H1 (cell line): ENCODE data around the gene DNMT1. TPM values are rescaled to one million over a fixed set of nuclear protein-coding genes. Genes with fewer than 3 reads are reported as not detected.

Experiments used
- BRCA1 ChIP-seq: IDR thresholded peaks from 2 replicates; pipeline ENCODE4 v1.6.1; 2012; ENCODE audit warnings: low read depth, low read length, improper control_type of control experiment
- CHD1 ChIP-seq: IDR thresholded peaks from 2 replicates; pipeline ENCODE4 v1.6.1; 2012; ENCODE audit warnings: low read depth, low read length, improper control_type of control experiment
- CTBP2 ChIP-seq: IDR thresholded peaks from 2 replicates; pipeline ENCODE4 v1.7.0; 2011; ENCODE audit warnings: borderline replicate concordance, mild to moderate bottlenecking, moderate library complexity, mixed read lengths, low read length; ENCODE audit not compliant: insufficient read depth, insufficient read length
- FOSL1 ChIP-seq: IDR thresholded peaks from 2 replicates; pipeline ENCODE4 v1.6.1; 2011; ENCODE audit warnings: mild to moderate bottlenecking, low read depth, low read length, moderate library complexity; ENCODE audit not compliant: insufficient read depth
- SAP30 ChIP-seq: fragments of 300-600 bp; sonication (generic); IDR thresholded peaks from 2 replicates; pipeline ENCODE4 v1.7.1; 2012; ENCODE audit warnings: low read length, moderate library complexity, mild to moderate bottlenecking, inconsistent platforms; ENCODE audit not compliant: insufficient read depth, insufficient replicate concordance
- TCF12 ChIP-seq: IDR thresholded peaks from 2 replicates; pipeline ENCODE4 v1.6.1; 2011; ENCODE audit warnings: low read depth, mild to moderate bottlenecking, low read length
- polyA plus RNA-seq, 7 experiments: library from polyadenylated mRNA; depleted of rRNA in 3 of 7; stranded (reverse) in 5 of 7; unstranded in 2 of 7; fragments of >200 nt in 5 of 7; fragments of 200-250 nt in 2 of 7; gene quantifications; 1 replicate in 5 of 7; 2 replicates in 1 of 7; 4 replicates in 1 of 7; pipeline versions ENCODE4 v1.2.1 to v1.2.3, GENCODE V29; 2011 to 2013; ENCODE audit warnings: missing spikeins in 2 of 7, mixed read lengths in 2 of 7
- total RNA-seq: library from RNA; stranded (reverse); fragmentation: NEBNext Ultra II Directional; extraction: Animal tissue kit (Norgen Biotek cat#: 25700); gene quantifications from 2 replicates; pipeline ENCODE4 v1.2.1, GENCODE V29; 2021
- TF ChIP-seq, protein P1 (sequence below): fragments of 300-600 bp; sonication (generic); IDR thresholded peaks from 2 replicates; pipeline ENCODE4 v1.7.1; 2012; ENCODE audit warnings: low read length, moderate library complexity, mild to moderate bottlenecking, inconsistent platforms; ENCODE audit not compliant: insufficient replicate concordance

The DNMT1 gene
- total and polyA plus RNA-seq, 2 of the 8 experiments (the other 6 are each of a cell fraction or from before 2014, with no cell fraction given) = 101 to 210 TPM

DNA sequence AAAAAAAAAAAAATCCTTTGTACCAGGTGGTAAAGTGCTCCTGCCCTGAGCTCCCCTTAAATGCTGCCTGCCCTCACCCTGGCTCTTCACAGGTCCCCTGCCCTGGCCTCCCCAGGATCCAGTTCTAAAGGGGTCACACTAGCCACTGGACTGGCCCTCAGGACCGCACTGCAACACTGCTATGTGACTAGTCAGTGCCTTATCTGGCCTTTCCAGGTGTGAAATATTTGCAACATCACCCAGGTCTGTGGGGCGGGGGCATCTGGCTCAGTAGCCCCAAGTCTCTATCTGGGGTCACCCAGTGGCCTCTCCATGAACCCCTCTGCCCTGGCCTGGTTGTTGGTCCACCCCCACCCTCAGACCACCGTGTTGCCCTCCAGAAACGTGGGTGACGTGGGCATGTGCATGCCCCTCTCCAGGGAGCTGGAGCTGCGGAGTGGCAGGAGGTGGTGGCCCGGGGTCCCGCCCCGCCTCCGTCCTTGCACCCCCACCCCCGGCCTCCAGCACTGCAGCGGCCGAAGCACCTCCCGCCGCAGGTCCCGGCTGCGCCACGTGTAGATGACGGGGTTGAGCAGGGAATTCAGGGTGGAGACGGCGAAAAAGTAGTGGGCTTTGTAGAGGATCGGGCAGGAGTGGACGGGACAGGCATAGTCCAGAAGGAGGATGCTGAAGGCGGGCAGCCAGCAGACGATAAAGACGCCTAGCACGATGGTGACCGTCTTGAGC lies 28.9 kb upstream of the DNMT1 start (continued):
- no peak for TF ChIP-seq CHD1
- TF ChIP-seq, protein P1, sequence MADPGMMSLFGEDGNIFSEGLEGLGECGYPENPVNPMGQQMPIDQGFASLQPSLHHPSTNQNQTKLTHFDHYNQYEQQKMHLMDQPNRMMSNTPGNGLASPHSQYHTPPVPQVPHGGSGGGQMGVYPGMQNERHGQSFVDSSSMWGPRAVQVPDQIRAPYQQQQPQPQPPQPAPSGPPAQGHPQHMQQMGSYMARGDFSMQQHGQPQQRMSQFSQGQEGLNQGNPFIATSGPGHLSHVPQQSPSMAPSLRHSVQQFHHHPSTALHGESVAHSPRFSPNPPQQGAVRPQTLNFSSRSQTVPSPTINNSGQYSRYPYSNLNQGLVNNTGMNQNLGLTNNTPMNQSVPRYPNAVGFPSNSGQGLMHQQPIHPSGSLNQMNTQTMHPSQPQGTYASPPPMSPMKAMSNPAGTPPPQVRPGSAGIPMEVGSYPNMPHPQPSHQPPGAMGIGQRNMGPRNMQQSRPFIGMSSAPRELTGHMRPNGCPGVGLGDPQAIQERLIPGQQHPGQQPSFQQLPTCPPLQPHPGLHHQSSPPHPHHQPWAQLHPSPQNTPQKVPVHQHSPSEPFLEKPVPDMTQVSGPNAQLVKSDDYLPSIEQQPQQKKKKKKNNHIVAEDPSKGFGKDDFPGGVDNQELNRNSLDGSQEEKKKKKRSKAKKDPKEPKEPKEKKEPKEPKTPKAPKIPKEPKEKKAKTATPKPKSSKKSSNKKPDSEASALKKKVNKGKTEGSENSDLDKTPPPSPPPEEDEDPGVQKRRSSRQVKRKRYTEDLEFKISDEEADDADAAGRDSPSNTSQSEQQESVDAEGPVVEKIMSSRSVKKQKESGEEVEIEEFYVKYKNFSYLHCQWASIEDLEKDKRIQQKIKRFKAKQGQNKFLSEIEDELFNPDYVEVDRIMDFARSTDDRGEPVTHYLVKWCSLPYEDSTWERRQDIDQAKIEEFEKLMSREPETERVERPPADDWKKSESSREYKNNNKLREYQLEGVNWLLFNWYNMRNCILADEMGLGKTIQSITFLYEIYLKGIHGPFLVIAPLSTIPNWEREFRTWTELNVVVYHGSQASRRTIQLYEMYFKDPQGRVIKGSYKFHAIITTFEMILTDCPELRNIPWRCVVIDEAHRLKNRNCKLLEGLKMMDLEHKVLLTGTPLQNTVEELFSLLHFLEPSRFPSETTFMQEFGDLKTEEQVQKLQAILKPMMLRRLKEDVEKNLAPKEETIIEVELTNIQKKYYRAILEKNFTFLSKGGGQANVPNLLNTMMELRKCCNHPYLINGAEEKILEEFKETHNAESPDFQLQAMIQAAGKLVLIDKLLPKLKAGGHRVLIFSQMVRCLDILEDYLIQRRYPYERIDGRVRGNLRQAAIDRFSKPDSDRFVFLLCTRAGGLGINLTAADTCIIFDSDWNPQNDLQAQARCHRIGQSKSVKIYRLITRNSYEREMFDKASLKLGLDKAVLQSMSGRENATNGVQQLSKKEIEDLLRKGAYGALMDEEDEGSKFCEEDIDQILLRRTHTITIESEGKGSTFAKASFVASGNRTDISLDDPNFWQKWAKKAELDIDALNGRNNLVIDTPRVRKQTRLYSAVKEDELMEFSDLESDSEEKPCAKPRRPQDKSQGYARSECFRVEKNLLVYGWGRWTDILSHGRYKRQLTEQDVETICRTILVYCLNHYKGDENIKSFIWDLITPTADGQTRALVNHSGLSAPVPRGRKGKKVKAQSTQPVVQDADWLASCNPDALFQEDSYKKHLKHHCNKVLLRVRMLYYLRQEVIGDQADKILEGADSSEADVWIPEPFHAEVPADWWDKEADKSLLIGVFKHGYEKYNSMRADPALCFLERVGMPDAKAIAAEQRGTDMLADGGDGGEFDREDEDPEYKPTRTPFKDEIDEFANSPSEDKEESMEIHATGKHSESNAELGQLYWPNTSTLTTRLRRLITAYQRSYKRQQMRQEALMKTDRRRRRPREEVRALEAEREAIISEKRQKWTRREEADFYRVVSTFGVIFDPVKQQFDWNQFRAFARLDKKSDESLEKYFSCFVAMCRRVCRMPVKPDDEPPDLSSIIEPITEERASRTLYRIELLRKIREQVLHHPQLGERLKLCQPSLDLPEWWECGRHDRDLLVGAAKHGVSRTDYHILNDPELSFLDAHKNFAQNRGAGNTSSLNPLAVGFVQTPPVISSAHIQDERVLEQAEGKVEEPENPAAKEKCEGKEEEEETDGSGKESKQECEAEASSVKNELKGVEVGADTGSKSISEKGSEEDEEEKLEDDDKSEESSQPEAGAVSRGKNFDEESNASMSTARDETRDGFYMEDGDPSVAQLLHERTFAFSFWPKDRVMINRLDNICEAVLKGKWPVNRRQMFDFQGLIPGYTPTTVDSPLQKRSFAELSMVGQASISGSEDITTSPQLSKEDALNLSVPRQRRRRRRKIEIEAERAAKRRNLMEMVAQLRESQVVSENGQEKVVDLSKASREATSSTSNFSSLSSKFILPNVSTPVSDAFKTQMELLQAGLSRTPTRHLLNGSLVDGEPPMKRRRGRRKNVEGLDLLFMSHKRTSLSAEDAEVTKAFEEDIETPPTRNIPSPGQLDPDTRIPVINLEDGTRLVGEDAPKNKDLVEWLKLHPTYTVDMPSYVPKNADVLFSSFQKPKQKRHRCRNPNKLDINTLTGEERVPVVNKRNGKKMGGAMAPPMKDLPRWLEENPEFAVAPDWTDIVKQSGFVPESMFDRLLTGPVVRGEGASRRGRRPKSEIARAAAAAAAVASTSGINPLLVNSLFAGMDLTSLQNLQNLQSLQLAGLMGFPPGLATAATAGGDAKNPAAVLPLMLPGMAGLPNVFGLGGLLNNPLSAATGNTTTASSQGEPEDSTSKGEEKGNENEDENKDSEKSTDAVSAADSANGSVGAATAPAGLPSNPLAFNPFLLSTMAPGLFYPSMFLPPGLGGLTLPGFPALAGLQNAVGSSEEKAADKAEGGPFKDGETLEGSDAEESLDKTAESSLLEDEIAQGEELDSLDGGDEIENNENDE = no peak
- no peak for TF ChIP-seq BRCA1
- no peak for TF ChIP-seq FOSL1
- no peak for TF ChIP-seq SAP30
- TF ChIP-seq TCF12 = no peak
- TF ChIP-seq CTBP2 = no peak
